Osteoblast (primary cell): Measurements from ENCODE around the gene SGTA. TPM values are rescaled to one million over a fixed set of nuclear protein-coding genes. Genes with fewer than 3 reads are reported as not detected.

Source experiments
- DNase-seq: peaks from one replicate; pipeline ENCODE4 v3.0.0; 2011; ENCODE audit warnings: low spot score, mixed read lengths; ENCODE audit not compliant: insufficient read length; ENCODE audit errors: missing footprints
- H2AFZ ChIP-seq: 2 replicates; pipeline ENCODE4 v1.6.0; 2011; ENCODE audit warnings: mild to moderate bottlenecking, low read length
- H3K27ac ChIP-seq: 2 replicates; pipeline ENCODE4 v1.5.1; 2011; ENCODE audit warnings: mild to moderate bottlenecking, low read depth, low read length, moderate library complexity
- H3K27me3 ChIP-seq: 2 replicates; pipeline ENCODE4 v1.6.0; 2012; ENCODE audit warnings: mild to moderate bottlenecking, control low read depth, inconsistent platforms, low read length, moderate library complexity; ENCODE audit not compliant: insufficient read depth
- H3K36me3 ChIP-seq: 2 replicates; pipeline ENCODE4 v1.5.1; 2011; ENCODE audit warnings: mild to moderate bottlenecking, low read length, control low read depth, moderate library complexity; ENCODE audit not compliant: insufficient read depth
- H3K4me1 ChIP-seq: 2 replicates; pipeline ENCODE4 v1.5.1; 2011; ENCODE audit warnings: mild to moderate bottlenecking, low read length, control low read depth, moderate library complexity; ENCODE audit not compliant: insufficient read depth
- H3K4me2 ChIP-seq: 2 replicates; pipeline ENCODE4 v1.6.0; 2011; ENCODE audit warnings: mild to moderate bottlenecking, low read length; ENCODE audit not compliant: insufficient read depth
- H3K4me3 ChIP-seq: fragments of 200-600 bp; sonication (generic); 3 replicates; pipeline ENCODE4 v1.5.1; 2012; ENCODE audit warnings: mild to moderate bottlenecking, low read length, inconsistent platforms; ENCODE audit not compliant: insufficient read depth
- H3K79me2 ChIP-seq: 2 replicates; pipeline ENCODE4 v1.6.0; 2012; ENCODE audit warnings: mild to moderate bottlenecking, low read length, control low read depth, inconsistent platforms; ENCODE audit not compliant: insufficient read depth
- H3K9me3 ChIP-seq: 2 replicates; pipeline ENCODE4 v1.5.1; 2011; ENCODE audit warnings: low read depth, low read length, control low read depth
- H4K20me1 ChIP-seq: 2 replicates; pipeline ENCODE4 v1.6.0; 2012; ENCODE audit warnings: mild to moderate bottlenecking, low read length, control low read depth; ENCODE audit not compliant: insufficient read depth
- total RNA-seq: library from RNA; depleted of rRNA; stranded (reverse); fragments of >200 nt; gene quantifications from 2 replicates; pipeline ENCODE4 v1.2.3, GENCODE V29; 2012
- TF ChIP-seq, protein P1 (sequence below): IDR thresholded peaks from 2 replicates; pipeline ENCODE4 v1.5.1; 2011; ENCODE audit warnings: mild to moderate bottlenecking, low read depth, low read length, moderate library complexity; ENCODE audit errors: extremely low read depth

Gene SGTA
- total RNA-seq, 1 donor, result 38.7 TPM

DNA sequence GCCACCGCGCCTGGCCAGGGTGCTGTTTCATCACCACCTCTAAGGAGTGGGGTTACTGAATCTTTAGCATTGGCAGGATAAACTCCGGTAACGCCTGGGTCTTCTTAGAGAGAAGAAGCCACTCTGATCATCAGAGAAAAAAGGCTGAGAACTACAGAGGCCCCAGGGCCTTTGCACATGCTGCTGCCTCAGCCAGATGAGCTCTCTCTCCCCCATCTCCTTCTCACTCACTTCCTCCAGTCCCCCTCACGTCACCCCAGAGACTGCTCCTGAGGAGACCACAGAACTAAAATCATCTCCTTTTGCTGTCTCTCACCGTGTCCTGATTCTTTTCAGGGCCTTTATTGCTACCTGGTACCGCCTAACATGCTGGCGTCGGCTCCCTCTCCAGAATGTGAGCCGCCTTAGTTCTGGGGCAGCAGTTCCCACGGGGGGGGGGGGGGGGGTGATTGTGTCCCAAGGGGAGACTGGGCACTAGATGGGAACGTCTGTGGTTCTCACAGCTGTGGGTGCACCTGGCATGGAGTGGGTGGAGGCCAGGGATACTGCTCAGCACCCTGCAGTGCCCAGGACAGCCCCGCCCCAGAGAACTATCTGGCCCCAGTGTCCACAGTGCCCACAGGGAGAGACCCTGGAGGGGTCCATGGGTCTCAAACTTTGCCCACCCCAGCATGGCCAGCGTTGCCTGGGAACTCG is 56.8 kb downstream of the SGTA start:
- H3K4me1 ChIP-seq, result peaks cover 13% of the 10 kb centered on the region
- H2AFZ ChIP-seq, result no peak overlapping the region
- H3K36me3 ChIP-seq, result no peaks in the 10 kb centered on the region
- H3K27ac ChIP-seq, result no peak overlapping the region
- H3K9me3 ChIP-seq, result no peaks in the 10 kb centered on the region
- peaks cover 14% of the 10 kb centered on the region for H3K27me3 ChIP-seq
- no peak overlapping the region for H3K4me2 ChIP-seq
- H3K79me2 ChIP-seq, result no peaks in the 10 kb centered on the region
- TF ChIP-seq, protein P1, sequence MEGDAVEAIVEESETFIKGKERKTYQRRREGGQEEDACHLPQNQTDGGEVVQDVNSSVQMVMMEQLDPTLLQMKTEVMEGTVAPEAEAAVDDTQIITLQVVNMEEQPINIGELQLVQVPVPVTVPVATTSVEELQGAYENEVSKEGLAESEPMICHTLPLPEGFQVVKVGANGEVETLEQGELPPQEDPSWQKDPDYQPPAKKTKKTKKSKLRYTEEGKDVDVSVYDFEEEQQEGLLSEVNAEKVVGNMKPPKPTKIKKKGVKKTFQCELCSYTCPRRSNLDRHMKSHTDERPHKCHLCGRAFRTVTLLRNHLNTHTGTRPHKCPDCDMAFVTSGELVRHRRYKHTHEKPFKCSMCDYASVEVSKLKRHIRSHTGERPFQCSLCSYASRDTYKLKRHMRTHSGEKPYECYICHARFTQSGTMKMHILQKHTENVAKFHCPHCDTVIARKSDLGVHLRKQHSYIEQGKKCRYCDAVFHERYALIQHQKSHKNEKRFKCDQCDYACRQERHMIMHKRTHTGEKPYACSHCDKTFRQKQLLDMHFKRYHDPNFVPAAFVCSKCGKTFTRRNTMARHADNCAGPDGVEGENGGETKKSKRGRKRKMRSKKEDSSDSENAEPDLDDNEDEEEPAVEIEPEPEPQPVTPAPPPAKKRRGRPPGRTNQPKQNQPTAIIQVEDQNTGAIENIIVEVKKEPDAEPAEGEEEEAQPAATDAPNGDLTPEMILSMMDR, result no peak
- DNase-seq, result peak; percentile 72
- H3K4me3 ChIP-seq, result no peak overlapping the region
- no peaks in the 10 kb centered on the region for H4K20me1 ChIP-seq

DNA sequence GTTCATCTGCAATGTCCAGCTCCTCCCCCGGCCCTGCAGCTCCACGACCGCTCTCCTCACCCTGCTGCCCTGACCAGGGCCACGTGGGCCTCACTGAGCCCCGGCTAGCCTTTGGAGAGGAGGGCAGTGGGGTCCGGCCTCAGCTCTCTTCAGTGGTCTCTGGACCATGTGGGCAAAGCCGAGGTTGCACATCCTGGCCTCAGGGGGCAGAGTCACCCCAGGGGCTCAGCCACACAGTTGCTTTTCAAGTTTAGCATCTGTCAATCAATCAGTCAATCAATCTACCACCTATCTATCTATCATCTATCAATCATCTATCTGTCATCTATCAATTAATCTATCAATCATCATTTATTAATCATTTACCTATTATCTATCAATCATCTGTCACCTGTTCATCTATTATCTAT is 58.9 kb downstream of the SGTA start:
- TF ChIP-seq, protein P1, result peak; percentile 19
- H3K36me3 ChIP-seq, result no peaks in the 10 kb centered on the region
- H4K20me1 ChIP-seq, result no peaks in the 10 kb centered on the region
- H3K79me2 ChIP-seq, result no peaks in the 10 kb centered on the region
- H3K4me2 ChIP-seq, result no peak overlapping the region
- no peak overlapping the region for H3K4me3 ChIP-seq
- H2AFZ ChIP-seq, result no peak overlapping the region
- H3K9me3 ChIP-seq, result no peaks in the 10 kb centered on the region
- H3K4me1 ChIP-seq, result peaks cover 18% of the 10 kb centered on the region
- peak; percentile 88 for DNase-seq
- H3K27ac ChIP-seq, result peak overlapping the region; percentile 69
- peaks cover 17% of the 10 kb centered on the region for H3K27me3 ChIP-seq

GRCh38 chr19:2723747-2724146 is 59.3 kb downstream of the SGTA start:
- H2AFZ ChIP-seq, result peak overlapping the region; percentile 79
- DNase-seq, result no peak
- H3K27ac ChIP-seq, result peak overlapping the region; percentile 69
- no peaks in the 10 kb centered on the region for H3K36me3 ChIP-seq
- H3K4me2 ChIP-seq, result peak overlapping the region; percentile 30
- no peaks in the 10 kb centered on the region for H3K79me2 ChIP-seq
- no peaks in the 10 kb centered on the region for H3K9me3 ChIP-seq
- no peak overlapping the region for H3K4me3 ChIP-seq
- no peaks in the 10 kb centered on the region for H4K20me1 ChIP-seq
- H3K27me3 ChIP-seq, result peaks cover 17% of the 10 kb centered on the region
- peaks cover 18% of the 10 kb centered on the region for H3K4me1 ChIP-seq
- TF ChIP-seq, protein P1, result no peak

DNA sequence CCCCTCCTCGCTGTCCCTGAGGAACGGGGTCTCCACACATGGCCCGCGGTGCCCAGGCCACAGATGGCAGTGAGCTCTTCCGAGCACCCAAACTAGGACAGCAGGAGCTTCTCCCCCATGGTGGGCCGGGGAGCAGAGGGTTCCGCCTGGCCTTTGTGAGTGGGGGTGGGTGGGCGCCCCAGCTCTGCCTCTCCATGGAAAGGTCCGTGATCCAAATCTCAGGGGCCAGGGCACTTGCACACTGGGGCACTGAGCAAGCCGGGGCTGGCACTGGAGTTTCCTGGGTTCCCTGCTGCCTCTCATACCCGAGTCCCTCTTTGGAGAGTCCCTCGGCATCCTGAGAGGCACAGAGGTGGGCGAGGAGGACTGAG is 59.7 kb downstream of the SGTA start:
- TF ChIP-seq, protein P1, result no peak
- Histone ChIP-seq H3K9me3 (no peaks in the 10 kb centered on the region), H3K4me3 (peak overlapping the region; percentile 28), H3K27me3 (peaks cover 17% of the 10 kb centered on the region), H3K4me1 (peaks cover 18% of the 10 kb centered on the region), H3K36me3 (no peaks in the 10 kb centered on the region), H3K4me2 (peak overlapping the region; percentile 30), H4K20me1 (no peaks in the 10 kb centered on the region), H2AFZ (peak overlapping the region; percentile 79), H3K79me2 (no peaks in the 10 kb centered on the region), H3K27ac (peak overlapping the region; percentile 69)
- DNase-seq, result peak; percentile 90
